Progenitor cell of endocrine pancreas (in vitro differentiated cells): ENCODE data around the gene DDX10. TPM values are rescaled to one million over a fixed set of nuclear protein-coding genes. Genes with fewer than 3 reads are reported as not detected.

Source experiments
- DNase-seq: peaks from one replicate; pipeline ENCODE4 v3.0.0; 2021; ENCODE audit warnings: low spot score; ENCODE audit not compliant: unreplicated experiment
- H3K27ac Mint-ChIP-seq: 2 replicates; pipeline ENCODE4 v1.8.0; 2021; ENCODE audit warnings: mild to moderate bottlenecking, moderate library complexity, mixed read lengths
- H3K27me3 Mint-ChIP-seq: 2 replicates; pipeline ENCODE4 v1.8.0; 2021; ENCODE audit warnings: mixed read lengths
- H3K36me3 Mint-ChIP-seq: 2 replicates; pipeline ENCODE4 v1.8.0; 2022; ENCODE audit warnings: mixed read lengths; ENCODE audit not compliant: insufficient read depth
- H3K4me1 Mint-ChIP-seq: 2 replicates; pipeline ENCODE4 v1.8.0; 2021; ENCODE audit warnings: low read depth, mixed read lengths
- H3K4me3 Mint-ChIP-seq: 2 replicates; pipeline ENCODE4 v1.8.0; 2021; ENCODE audit warnings: low read depth, mild to moderate bottlenecking, moderate library complexity, mixed read lengths
- H3K9me3 Mint-ChIP-seq: 2 replicates; pipeline ENCODE4 v1.8.0; 2021; ENCODE audit warnings: low read depth, mixed read lengths
- total RNA-seq: library from RNA; stranded (reverse); gene quantifications from 2 replicates; pipeline ENCODE4 v1.2.1, GENCODE V29; 2021
- TF ChIP-seq, protein P1 (sequence below): fragments of 200-600 bp; sonication (generic); IDR thresholded peaks from one replicate; pipeline ENCODE4 v1.5.0; 2021; ENCODE audit warnings: antibody characterized with exemption, mild to moderate bottlenecking; ENCODE audit not compliant: unreplicated experiment

The DDX10 gene
- total RNA-seq, 1 donor from 2014 or later, result 31.9 TPM

DNA sequence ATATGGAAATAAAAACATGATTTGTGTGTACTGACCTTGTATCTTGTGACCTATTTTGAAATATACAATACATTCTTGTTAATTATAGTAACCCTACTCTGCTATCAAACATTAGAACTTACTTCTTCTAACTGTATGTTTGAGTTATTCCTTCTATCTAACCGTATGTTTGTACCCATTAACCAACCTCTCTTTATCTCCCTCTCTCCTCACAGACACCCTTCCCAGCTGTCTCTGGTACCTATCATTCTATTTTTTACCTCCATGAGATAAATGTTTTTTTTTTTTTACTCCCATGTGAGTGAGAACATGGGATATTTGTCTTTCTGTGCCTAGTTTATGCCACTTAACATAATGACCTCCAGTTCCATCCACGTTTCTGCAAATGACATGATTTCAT lies 128.7 kb downstream of the DDX10 start:
- TF ChIP-seq, protein P1, sequence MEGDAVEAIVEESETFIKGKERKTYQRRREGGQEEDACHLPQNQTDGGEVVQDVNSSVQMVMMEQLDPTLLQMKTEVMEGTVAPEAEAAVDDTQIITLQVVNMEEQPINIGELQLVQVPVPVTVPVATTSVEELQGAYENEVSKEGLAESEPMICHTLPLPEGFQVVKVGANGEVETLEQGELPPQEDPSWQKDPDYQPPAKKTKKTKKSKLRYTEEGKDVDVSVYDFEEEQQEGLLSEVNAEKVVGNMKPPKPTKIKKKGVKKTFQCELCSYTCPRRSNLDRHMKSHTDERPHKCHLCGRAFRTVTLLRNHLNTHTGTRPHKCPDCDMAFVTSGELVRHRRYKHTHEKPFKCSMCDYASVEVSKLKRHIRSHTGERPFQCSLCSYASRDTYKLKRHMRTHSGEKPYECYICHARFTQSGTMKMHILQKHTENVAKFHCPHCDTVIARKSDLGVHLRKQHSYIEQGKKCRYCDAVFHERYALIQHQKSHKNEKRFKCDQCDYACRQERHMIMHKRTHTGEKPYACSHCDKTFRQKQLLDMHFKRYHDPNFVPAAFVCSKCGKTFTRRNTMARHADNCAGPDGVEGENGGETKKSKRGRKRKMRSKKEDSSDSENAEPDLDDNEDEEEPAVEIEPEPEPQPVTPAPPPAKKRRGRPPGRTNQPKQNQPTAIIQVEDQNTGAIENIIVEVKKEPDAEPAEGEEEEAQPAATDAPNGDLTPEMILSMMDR, result no peak
- peaks cover 7% of the 10 kb centered on the region for H3K4me1 Mint-ChIP-seq
- H3K27ac Mint-ChIP-seq, result peak overlapping the region; percentile 1
- no peak for DNase-seq
- H3K36me3 Mint-ChIP-seq, result peaks cover 2% of the 10 kb centered on the region
- H3K27me3 Mint-ChIP-seq, result no peaks in the 10 kb centered on the region
- peaks cover 2% of the 10 kb centered on the region for H3K9me3 Mint-ChIP-seq
- H3K4me3 Mint-ChIP-seq, result no peak overlapping the region

DNA sequence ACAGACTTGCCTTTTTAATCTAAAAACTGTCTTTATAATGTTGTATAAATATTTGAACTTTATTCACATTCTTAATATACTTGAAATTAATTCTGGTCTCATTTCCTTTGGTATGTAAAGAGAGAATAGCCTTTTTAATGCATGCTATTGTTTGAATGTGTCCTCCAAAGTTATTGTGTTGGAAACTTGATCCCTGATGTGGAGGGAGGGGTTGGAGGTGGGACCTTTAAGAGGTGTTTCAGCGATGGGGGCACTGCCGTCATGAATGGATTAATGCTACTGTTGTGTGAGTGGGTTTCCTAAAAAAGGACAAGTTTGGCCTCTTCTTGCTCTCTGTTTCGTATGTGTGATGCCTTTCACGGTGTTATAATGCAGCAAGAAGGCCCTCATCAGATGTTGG lies 131.7 kb downstream of the DDX10 start:
- peaks cover 2% of the 10 kb centered on the region for H3K9me3 Mint-ChIP-seq
- TF ChIP-seq, protein P1, result no peak
- no peak overlapping the region for H3K4me3 Mint-ChIP-seq
- peaks cover 9% of the 10 kb centered on the region for H3K4me1 Mint-ChIP-seq
- DNase-seq, result no peak
- no peak overlapping the region for H3K27ac Mint-ChIP-seq
- H3K27me3 Mint-ChIP-seq, result no peaks in the 10 kb centered on the region
- peaks cover 2% of the 10 kb centered on the region for H3K36me3 Mint-ChIP-seq

DNA sequence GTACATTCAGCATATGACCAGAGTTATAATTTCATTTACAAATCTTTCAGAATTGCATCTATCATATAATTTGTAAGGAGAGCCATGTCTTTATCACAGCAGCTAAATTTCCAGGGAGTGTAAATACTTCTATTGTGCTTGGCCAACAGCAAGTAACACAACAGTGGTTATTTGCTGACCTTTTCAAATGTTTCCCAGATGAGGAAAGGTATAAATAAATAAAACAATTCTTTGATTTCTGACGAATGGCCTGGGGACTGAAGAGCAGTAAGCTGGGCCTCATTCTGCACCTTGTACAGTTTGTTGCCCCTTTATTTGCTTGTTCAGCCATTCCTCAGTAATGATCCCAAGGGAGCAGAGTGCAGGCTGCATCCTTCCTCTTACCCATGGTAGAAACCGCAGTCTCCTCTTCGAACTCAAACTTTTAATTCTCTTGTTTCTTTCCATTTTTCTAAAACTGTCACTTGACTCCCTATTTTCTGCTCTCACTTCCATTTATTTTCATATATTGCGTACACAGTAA lies 132.8 kb downstream of the DDX10 start:
- Mint-ChIP-seq H3K4me3 (no peak overlapping the region), H3K4me1 (peaks cover 14% of the 10 kb centered on the region), H3K27ac (no peak overlapping the region)

DNA sequence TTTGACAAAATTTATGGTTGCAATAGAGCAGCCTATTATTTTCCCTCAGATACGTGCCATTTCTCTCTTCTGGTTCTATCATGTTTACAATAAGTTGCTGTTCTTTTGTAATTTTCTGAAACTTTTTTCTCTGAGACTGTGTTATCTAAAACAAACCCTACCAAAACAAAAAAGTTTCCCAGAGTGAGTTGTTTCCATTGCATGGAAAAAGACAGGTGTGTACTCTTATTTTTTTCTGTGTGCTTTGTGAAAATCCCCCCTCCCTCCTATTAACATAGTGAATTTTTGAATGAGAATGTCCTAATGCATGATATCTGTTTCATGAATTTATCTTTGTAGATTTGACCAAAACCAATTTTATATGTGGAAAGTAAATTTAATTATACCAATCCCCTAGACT lies 137.6 kb downstream of the DDX10 start:
- H3K36me3 Mint-ChIP-seq, result peaks cover 2% of the 10 kb centered on the region
- H3K27me3 Mint-ChIP-seq, result no peaks in the 10 kb centered on the region
- no peak for DNase-seq
- no peak overlapping the region for H3K27ac Mint-ChIP-seq
- no peak overlapping the region for H3K4me3 Mint-ChIP-seq
- TF ChIP-seq, protein P1, result no peak
- H3K9me3 Mint-ChIP-seq, result no peaks in the 10 kb centered on the region
- H3K4me1 Mint-ChIP-seq, result peaks cover 12% of the 10 kb centered on the region

More for the DNA sequence above, 132.8 kb downstream of the DDX10 start:
- Mint-ChIP-seq H3K27me3 (no peaks in the 10 kb centered on the region), H3K36me3 (peaks cover 2% of the 10 kb centered on the region), H3K9me3 (peaks cover 2% of the 10 kb centered on the region)
- TF ChIP-seq, protein P1, result no peak
- DNase-seq, result no peak

DNA sequence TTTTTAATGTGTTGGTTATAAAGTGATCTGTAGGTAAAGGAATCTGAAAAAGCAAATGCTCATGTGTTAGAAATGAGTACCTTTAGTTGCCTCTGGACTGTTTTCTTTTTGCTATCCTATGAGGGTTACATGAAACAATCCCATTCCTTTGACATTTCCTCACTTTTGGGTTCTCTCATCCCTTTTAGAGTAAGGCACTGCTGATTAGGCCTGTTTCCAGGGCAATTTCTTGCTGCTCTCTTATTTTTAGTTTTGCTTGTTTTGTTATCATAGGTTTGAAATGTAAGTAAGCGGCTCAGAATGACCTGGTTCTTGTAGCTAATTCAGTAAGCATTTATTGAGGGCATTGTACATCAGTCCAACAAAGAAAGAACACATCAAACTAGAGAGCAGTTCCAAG lies 138.9 kb downstream of the DDX10 start:
- no peak overlapping the region for H3K4me3 Mint-ChIP-seq
- peaks cover 7% of the 10 kb centered on the region for H3K4me1 Mint-ChIP-seq
- H3K27ac Mint-ChIP-seq, result no peak overlapping the region
- no peak for DNase-seq
- H3K9me3 Mint-ChIP-seq, result no peaks in the 10 kb centered on the region
- H3K36me3 Mint-ChIP-seq, result no peaks in the 10 kb centered on the region
- H3K27me3 Mint-ChIP-seq, result no peaks in the 10 kb centered on the region
- TF ChIP-seq, protein P1, result no peak
